H9 (cell line): ENCODE measurements around the gene ADNP2. TPM values are rescaled to one million over a fixed set of nuclear protein-coding genes. Genes with fewer than 3 reads are reported as not detected.

Experiments
- DNase-seq: peaks from one replicate; pipeline ENCODE4 v3.0.0-alpha.2; 2017
- H2AFZ ChIP-seq: one replicate; pipeline ENCODE4 v1.6.1; 2013; ENCODE audit warnings: mild to moderate bottlenecking, low read length, control low read depth, moderate library complexity
- H2AK5ac ChIP-seq: 2 replicates; pipeline ENCODE4 v1.6.1; 2013; ENCODE audit warnings: low read length, control low read depth, mixed read lengths; ENCODE audit not compliant: insufficient read length
- H2BK120ac ChIP-seq: one replicate; pipeline ENCODE4 v1.6.1; 2013; ENCODE audit warnings: low read depth, mild to moderate bottlenecking, low read length, control low read depth, inconsistent platforms; ENCODE audit not compliant: poor library complexity, severe bottlenecking
- H2BK12ac ChIP-seq: 2 replicates; pipeline ENCODE4 v1.6.1; 2013; ENCODE audit warnings: low read length, control low read depth, mixed read lengths, low read depth; ENCODE audit not compliant: insufficient read length
- H2BK15ac ChIP-seq: 2 replicates; pipeline ENCODE4 v1.6.1; 2013; ENCODE audit warnings: low read depth, low read length, control low read depth
- H2BK20ac ChIP-seq: one replicate; pipeline ENCODE4 v1.6.1; 2013; ENCODE audit warnings: low read depth, mild to moderate bottlenecking, low read length, control low read depth, inconsistent platforms; ENCODE audit not compliant: poor library complexity, severe bottlenecking
- H2BK5ac ChIP-seq: 2 replicates; pipeline ENCODE4 v1.6.1; 2013; ENCODE audit warnings: low read length, control low read depth, mixed read lengths; ENCODE audit not compliant: insufficient read length
- H3K14ac ChIP-seq: 2 replicates; pipeline ENCODE4 v1.6.1; 2013; ENCODE audit warnings: low read length, control low read depth; ENCODE audit not compliant: insufficient read depth
- H3K18ac ChIP-seq: 2 replicates; pipeline ENCODE4 v1.6.1; 2013; ENCODE audit warnings: low read depth, mild to moderate bottlenecking, mixed read lengths, low read length, control low read depth; ENCODE audit not compliant: insufficient read length
- H3K23ac ChIP-seq: 2 replicates; pipeline ENCODE4 v1.6.1; 2013; ENCODE audit warnings: low read length, control low read depth, mixed read lengths, low read depth; ENCODE audit not compliant: insufficient read length
- H3K23me2 ChIP-seq: 2 replicates; pipeline ENCODE4 v1.6.1; 2013; ENCODE audit warnings: low read depth, mild to moderate bottlenecking, mixed read lengths, low read length, control low read depth; ENCODE audit not compliant: insufficient read length, poor library complexity, severe bottlenecking
- H3K27ac ChIP-seq: 2 replicates; pipeline ENCODE4 v1.5.1; 2013; ENCODE audit warnings: low read length, control low read depth, mixed read lengths, low read depth; ENCODE audit not compliant: insufficient read length
- H3K27me3 ChIP-seq: 2 replicates; pipeline ENCODE4 v1.6.1; 2013; ENCODE audit warnings: low read length, control low read depth, inconsistent platforms; ENCODE audit not compliant: insufficient read depth
- H3K4ac ChIP-seq: 2 replicates; pipeline ENCODE4 v1.6.1; 2013; ENCODE audit warnings: low read depth, mild to moderate bottlenecking, control low read depth, inconsistent platforms, low read length, moderate library complexity
- H3K4me1 ChIP-seq: 2 replicates; pipeline ENCODE4 v1.6.1; 2013; ENCODE audit warnings: low read length, control low read depth, inconsistent platforms; ENCODE audit not compliant: insufficient read depth
- H3K4me2 ChIP-seq: 2 replicates; pipeline ENCODE4 v1.6.1; 2013; ENCODE audit warnings: low read length, control low read depth, mixed read lengths; ENCODE audit not compliant: insufficient read length, insufficient read depth
- H3K56ac ChIP-seq: 2 replicates; pipeline ENCODE4 v1.6.1; 2013; ENCODE audit warnings: low read depth, mild to moderate bottlenecking, mixed read lengths, low read length, control low read depth; ENCODE audit not compliant: insufficient read length
- H3K79me1 ChIP-seq: 2 replicates; pipeline ENCODE4 v1.6.1; 2013; ENCODE audit warnings: low read depth, mild to moderate bottlenecking, moderate library complexity, low read length, control low read depth, inconsistent platforms; ENCODE audit not compliant: insufficient read depth, poor library complexity, severe bottlenecking
- H3K79me2 ChIP-seq: 2 replicates; pipeline ENCODE4 v1.6.1; 2013; ENCODE audit warnings: low read length, control low read depth, inconsistent platforms; ENCODE audit not compliant: insufficient read depth
- H3K9ac ChIP-seq: 2 replicates; pipeline ENCODE4 v1.6.1; 2013; ENCODE audit warnings: low read length, control low read depth, mixed read lengths; ENCODE audit not compliant: insufficient read length; ENCODE audit errors: extremely low read depth
- H3K9me3 ChIP-seq: one replicate; pipeline ENCODE4 v1.6.1; 2013; ENCODE audit warnings: low read depth, low read length, inconsistent platforms; ENCODE audit not compliant: control insufficient read depth
- H3T11ph ChIP-seq: one replicate; pipeline ENCODE4 v1.6.1; 2013; ENCODE audit warnings: mild to moderate bottlenecking, low read length, control low read depth, inconsistent platforms
- H4K20me1 ChIP-seq: one replicate; pipeline ENCODE4 v1.6.1; 2013; ENCODE audit not compliant: control insufficient read depth, insufficient read length, insufficient read depth
- H4K5ac ChIP-seq: 2 replicates; pipeline ENCODE4 v1.6.1; 2013; ENCODE audit warnings: low read depth, mild to moderate bottlenecking, mixed read lengths, low read length, control low read depth; ENCODE audit not compliant: insufficient read length
- H4K8ac ChIP-seq: replicated peaks from 2 replicates; pipeline ENCODE4 v1.6.1; 2013; ENCODE audit warnings: low read length, control low read depth, mixed read lengths, low read depth; ENCODE audit not compliant: insufficient read length
- H4K91ac ChIP-seq: 2 replicates; pipeline ENCODE4 v1.6.1; 2013; ENCODE audit warnings: low read depth, mild to moderate bottlenecking, moderate library complexity, mixed read lengths, low read length, control low read depth; ENCODE audit not compliant: insufficient read length
- H3K27ac Mint-ChIP-seq, 3 experiments: 2 replicates in 2 of 3; 3 replicates in 1 of 3; pipeline ENCODE4 v1.8.0; 2020 to 2021; ENCODE audit warnings: mixed read lengths in 3 of 3, mild to moderate bottlenecking in 1 of 3, moderate library complexity in 1 of 3
- H3K27me3 Mint-ChIP-seq: 2 replicates; pipeline ENCODE4 v1.8.0; 2021; ENCODE audit warnings: low read depth, mild to moderate bottlenecking, moderate library complexity, mixed read lengths
- H3K36me3 Mint-ChIP-seq, 3 experiments: 2 replicates in 2 of 3; 3 replicates in 1 of 3; pipeline ENCODE4 v1.8.0; 2020 to 2021; ENCODE audit warnings: low read depth in 3 of 3, mixed read lengths in 3 of 3; ENCODE audit not compliant: insufficient read depth in 1 of 3
- H3K4me1 Mint-ChIP-seq, 2 experiments: 2 replicates each; pipeline ENCODE4 v1.8.0; 2020; ENCODE audit warnings: mixed read lengths in 2 of 2
- H3K4me3 Mint-ChIP-seq, 2 experiments: 2 replicates in 1 of 2; 3 replicates in 1 of 2; pipeline ENCODE4 v1.8.0; 2020 to 2021; ENCODE audit warnings: mild to moderate bottlenecking in 2 of 2, mixed read lengths in 2 of 2, moderate library complexity in 1 of 2
- H3K9me3 Mint-ChIP-seq, 2 experiments: 2 replicates in 1 of 2; 3 replicates in 1 of 2; pipeline ENCODE4 v1.8.0; 2020; ENCODE audit warnings: mild to moderate bottlenecking in 2 of 2, mixed read lengths in 2 of 2, moderate library complexity in 1 of 2
- CTCF ChIP-seq: fragments of 200-600 bp; sonication (generic); conservative IDR thresholded peaks from 3 replicates; pipeline ENCODE4 v1.8.0; 2021; ENCODE audit warnings: antibody characterized with exemption, mild to moderate bottlenecking
- WGBS: extraction: QIAGEN DNeasy Blood & Tissue Kit; methylation state at CpG from one replicate; pipeline ENCODE4 v1.1.7; 2013; ENCODE audit warnings: missing lambda C conversion rate, low lambda C conversion rate, mixed read lengths; ENCODE audit not compliant: insufficient read length; ENCODE audit errors: extremely low coverage; 5-methylcytosine and 5-hydroxymethylcytosine counted together
- long read RNA-seq: library from polyadenylated mRNA; unstranded; transcript quantifications from one replicate; pipeline ENCODE4 v2.0.0, GENCODE V29; 2020
- total RNA-seq: library from RNA; stranded (reverse); gene quantifications from 2 replicates; pipeline ENCODE4 v1.2.1, GENCODE V29; 2021

ADNP2 gene
- total RNA-seq: 53.5 and 56.5 TPM in 2 replicates
- long read RNA-seq, full-length matches to known transcripts: 6 of 41 reads
- long read RNA-seq, partial matches to known transcripts: 3 of 41 reads
- long read RNA-seq, other reads (novel, unspliced or antisense): 32 of 41 reads

GRCh38 chr18:80108739-80109675 is at the start of gene ADNP2:
TSS of gene ADNP2 (plus strand) at chr18:80109262. CDS start at chr18:80117543, 8,281 bp downstream.
- no peaks in the 10 kb centered on the region for H3K9me3 Mint-ChIP-seq

More at GRCh38 chr18:80108739-80109675, at the start of gene ADNP2:
- Mint-ChIP-seq H3K4me1 (peaks cover 66% of the 10 kb centered on the region in 2 experiments), H3K36me3 (peaks cover 5 to 12% (median 7%) of the 10 kb centered on the region in 3 experiments), H3K27me3 (no peaks in the 10 kb centered on the region), H3K4me3 (peak within 1 kb of the TSS; percentile 87 to 91), H3K27ac (peak within 1 kb of the TSS; percentile 64 to 94 (median 93); a peak in 6 of 7 replicates)
- Histone ChIP-seq H4K91ac (no peak within 1 kb of the TSS), H2AFZ (no peak within 1 kb of the TSS), H3T11ph (no peak within 1 kb of the TSS), H3K27me3 (no peaks in the 10 kb centered on the region), H3K27ac (no peak within 1 kb of the TSS), H4K5ac (no peak within 1 kb of the TSS), H3K56ac (no peak within 1 kb of the TSS), H3K4me2 (peak within 1 kb of the TSS; percentile 66), H3K14ac (peak within 1 kb of the TSS; percentile 21), H3K79me1 (no peaks in the 10 kb centered on the region), H3K9ac (peak within 1 kb of the TSS; percentile 64), H4K20me1 (peaks cover 2% of the 10 kb centered on the region), H3K18ac (peak within 1 kb of the TSS; percentile 75), H2AK5ac (no peak within 1 kb of the TSS), H3K23ac (no peak within 1 kb of the TSS), H3K23me2 (no peaks in the 10 kb centered on the region), H2BK12ac (no peak within 1 kb of the TSS), H2BK20ac (no peak within 1 kb of the TSS), H2BK120ac (no peak within 1 kb of the TSS), H3K4ac (no peak within 1 kb of the TSS), H2BK5ac (no peak within 1 kb of the TSS), H3K79me2 (peaks cover 31% of the 10 kb centered on the region), H2BK15ac (no peak within 1 kb of the TSS), H3K9me3 (no peaks in the 10 kb centered on the region), H4K8ac (no peak within 1 kb of the TSS), H3K4me1 (peaks cover 12% of the 10 kb centered on the region; the same call in 1 of the 2 replicates)
- DNase-seq: peak; percentile 96
- TF ChIP-seq CTCF: no peak
- WGBS: no CpG with 5 or more reads among the region's 76 CpGs
